ENCODE results near the gene FAR2.
"Not testable (repeated sequence)": the region's sequence is repeated elsewhere in the genome, so short reads cannot be mapped to it uniquely, and the experiment has no call there.

FAR2 gene

GRCh38 chr12:29286081-29286790, 137.2 kb downstream of the FAR2 start:
- no peak for DNase-seq

- no peak for DNase-seq
Measured at GRCh38 chr12:29287622-29288021, 138.5 kb downstream of the FAR2 start.

- no peak for DNase-seq
Measured at GRCh38 chr12:29288031-29288430, 139.0 kb downstream of the FAR2 start.

- DNase-seq = not testable (repeated sequence)
Measured at GRCh38 chr12:29290475-29290874, 141.4 kb downstream of the FAR2 start.

GRCh38 chr12:29291226-29291625, 142.1 kb downstream of the FAR2 start:
- DNase-seq = no peak

GRCh38 chr12:29299633-29300032, 150.6 kb downstream of the FAR2 start:
- no peak for DNase-seq

GRCh38 chr12:29301114-29301513, 152.0 kb downstream of the FAR2 start:
- no peak for DNase-seq

- DNase-seq = no peak
Measured at GRCh38 chr12:29304388-29304787, 155.3 kb downstream of the FAR2 start.

- no peak for DNase-seq
Measured at GRCh38 chr12:29306266-29306665, 157.2 kb downstream of the FAR2 start.

GRCh38 chr12:29306682-29307081, 157.6 kb downstream of the FAR2 start:
- DNase-seq = no peak

GRCh38 chr12:29309320-29309902, 160.3 kb downstream of the FAR2 start:
- no peak for DNase-seq

- DNase-seq = no peak
Measured at GRCh38 chr12:29310899-29311298, 161.8 kb downstream of the FAR2 start.

- no peak for DNase-seq
Measured at GRCh38 chr12:29314416-29314815, 165.3 kb downstream of the FAR2 start.

GRCh38 chr12:29316752-29317151, 167.7 kb downstream of the FAR2 start:
- no peak for DNase-seq

GRCh38 chr12:29317556-29318363, 168.7 kb downstream of the FAR2 start:
- peak; percentile 30 to 34 for DNase-seq

GRCh38 chr12:29320295-29321085, 171.4 kb downstream of the FAR2 start:
- no peak for DNase-seq

- DNase-seq = no peak
Measured at GRCh38 chr12:29322157-29322556, 173.1 kb downstream of the FAR2 start.

- DNase-seq = no peak
Measured at GRCh38 chr12:29329411-29329810, 180.3 kb downstream of the FAR2 start.

GRCh38 chr12:29333178-29333577, 184.1 kb downstream of the FAR2 start:
- DNase-seq = no peak

GRCh38 chr12:29334937-29335336, 185.9 kb downstream of the FAR2 start:
- no peak for DNase-seq

GRCh38 chr12:29337325-29337724, 188.2 kb downstream of the FAR2 start:
- DNase-seq = no peak

- no peak for DNase-seq
Measured at GRCh38 chr12:29343022-29343799, 194.1 kb downstream of the FAR2 start.

Data from stimulated activated CD4-positive, alpha-beta T cell treated with anti-CD3 and anti-CD28 coated beads, Interleukin-2, amount 100 ng/mL, for 24 hours (primary cell).